A673 (cell line): ENCODE results near the gene RTN4RL1. TPM values are rescaled to one million over a fixed set of nuclear protein-coding genes. Genes with fewer than 3 reads are reported as not detected.

Experiments used
- BruUV-seq: library from RNA; stranded (reverse); fragments of 400-500 nt; replicated peaks from 2 replicates; lab custom pipeline; 2021; lab: Mats Ljungman, UMichigan
- CTCF ChIA-PET: fragments of 300-600 bp; sonication (Branson Sonifier 250); formaldehyde crosslinking; loops from one replicate; lab custom pipeline; 2022; ENCODE audit warnings: antibody characterized with exemption; lab: Charles Lee
- POLR2A ChIA-PET: fragments of 300-600 bp; sonication (Branson Sonifier 250); formaldehyde crosslinking; loops from one replicate; lab custom pipeline; 2022; ENCODE audit warnings: antibody characterized with exemption; ENCODE audit not compliant: low non-redundant PET; lab: Charles Lee
- DNase-seq: peaks from one replicate; pipeline ENCODE4 v3.0.0-alpha.2; 2015; ENCODE audit warnings: low spot score
- H3K27ac ChIP-seq: fragments of 200-600 bp; sonication (generic); 2 replicates; pipeline ENCODE4 v1.5.1; 2016; ENCODE audit warnings: mixed run types, low read depth, mild to moderate bottlenecking, mixed read lengths, antibody characterized with exemption, low read length; ENCODE audit not compliant: poor library complexity, severe bottlenecking
- H3K27me3 ChIP-seq: fragments of 200-600 bp; sonication (generic); replicated peaks from 2 replicates; pipeline ENCODE4 v1.6.1; 2017; ENCODE audit warnings: mixed run types, low read depth, mild to moderate bottlenecking, mixed read lengths, antibody characterized with exemption, low read length; ENCODE audit not compliant: insufficient read depth, poor library complexity
- H3K36me3 ChIP-seq: fragments of 200-600 bp; sonication (generic); 2 replicates; pipeline ENCODE4 v1.6.1; 2016; ENCODE audit warnings: mixed run types, mild to moderate bottlenecking, mixed read lengths, antibody characterized with exemption, low read length; ENCODE audit not compliant: insufficient read depth, poor library complexity, severe bottlenecking
- H3K4me1 ChIP-seq: fragments of 200-600 bp; sonication (generic); 2 replicates; pipeline ENCODE4 v1.6.1; 2017; ENCODE audit warnings: mixed run types, mild to moderate bottlenecking, mixed read lengths, antibody characterized with exemption, low read length; ENCODE audit not compliant: insufficient read depth, poor library complexity, severe bottlenecking
- H3K4me3 ChIP-seq: fragments of 200-600 bp; sonication (generic); 2 replicates; pipeline ENCODE4 v1.5.1; 2016; ENCODE audit warnings: low read depth, mixed run types, mild to moderate bottlenecking, mixed read lengths, low read length; ENCODE audit not compliant: poor library complexity, severe bottlenecking
- H3K9me3 ChIP-seq: fragments of 200-600 bp; sonication (generic); 2 replicates; pipeline ENCODE4 v1.6.1; 2016; ENCODE audit warnings: mixed run types, low read depth, mild to moderate bottlenecking, mixed read lengths, antibody characterized with exemption, low read length; ENCODE audit not compliant: poor library complexity, severe bottlenecking
- EZH2 ChIP-seq: fragments of 200-600 bp; sonication (generic); IDR thresholded peaks from 2 replicates; pipeline ENCODE4 v1.6.1; 2017; ENCODE audit warnings: borderline replicate concordance, low read depth, mild to moderate bottlenecking, mixed read lengths, antibody characterized with exemption, low read length; ENCODE audit not compliant: poor library complexity, severe bottlenecking
- intact Hi-C: fragments of 100-400 bp; cut with micrococcal nuclease; formaldehyde crosslinking; loops from one replicate; pipeline ENCODE4 v1.10.0; 2022; ENCODE audit not compliant: unreplicated experiment
- total RNA-seq: library from RNA; stranded (reverse); gene quantifications from 2 replicates; pipeline ENCODE4 v1.2.3, GENCODE V29; 2021
- TF ChIP-seq, protein P1 (sequence below): fragments of 300-800, 200-600 bp; sonication (generic); conservative IDR thresholded peaks from 2 replicates; pipeline ENCODE4 v1.5.1; 2017; ENCODE audit warnings: low read depth, mild to moderate bottlenecking, antibody characterized with exemption, low read length, moderate library complexity, mixed read lengths

Gene RTN4RL1
- total RNA-seq, 1 experiment from 2014 or later = 0.80 TPM

DNA sequence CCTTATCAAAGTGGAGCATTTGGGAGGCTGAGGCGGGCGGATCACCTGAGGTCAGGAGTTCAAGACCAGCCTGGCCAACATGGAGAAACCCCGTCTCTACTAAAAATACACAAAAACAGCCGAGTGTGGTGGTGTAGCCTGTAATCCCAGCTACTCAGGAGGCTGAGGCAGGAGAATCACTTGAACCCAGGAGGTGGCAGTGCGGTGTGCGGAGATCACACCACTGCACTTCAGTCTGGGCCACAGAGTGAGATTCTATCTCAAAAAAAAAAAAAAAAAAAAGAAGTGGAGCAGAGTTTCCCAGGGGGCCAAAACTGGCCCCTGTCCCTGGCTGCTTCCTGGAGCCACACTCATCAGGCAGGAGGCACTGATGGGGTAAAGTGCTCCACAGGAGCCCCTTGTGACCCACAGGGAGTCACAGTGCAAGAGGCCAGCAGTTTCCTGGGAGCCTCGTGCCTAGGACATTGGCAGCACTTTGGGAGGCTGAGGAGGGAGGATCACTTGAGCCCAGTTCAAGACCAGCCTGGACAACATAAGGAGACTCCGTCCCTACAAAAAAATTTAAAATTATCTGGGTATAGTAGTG, 44.4 kb downstream of the RTN4RL1 start:
- H3K27ac ChIP-seq = no peak overlapping the region
- H3K9me3 ChIP-seq = no peaks in the 10 kb centered on the region
- no TSS peak for BruUV-seq
- ChIA-PET CTCF (no interaction called here), POLR2A (no interaction called here)
- no peaks in the 10 kb centered on the region for H3K36me3 ChIP-seq
- H3K4me3 ChIP-seq = no peak overlapping the region
- intact Hi-C loops = no loop called here
- TF ChIP-seq EZH2 = no peak
- TF ChIP-seq, protein P1, sequence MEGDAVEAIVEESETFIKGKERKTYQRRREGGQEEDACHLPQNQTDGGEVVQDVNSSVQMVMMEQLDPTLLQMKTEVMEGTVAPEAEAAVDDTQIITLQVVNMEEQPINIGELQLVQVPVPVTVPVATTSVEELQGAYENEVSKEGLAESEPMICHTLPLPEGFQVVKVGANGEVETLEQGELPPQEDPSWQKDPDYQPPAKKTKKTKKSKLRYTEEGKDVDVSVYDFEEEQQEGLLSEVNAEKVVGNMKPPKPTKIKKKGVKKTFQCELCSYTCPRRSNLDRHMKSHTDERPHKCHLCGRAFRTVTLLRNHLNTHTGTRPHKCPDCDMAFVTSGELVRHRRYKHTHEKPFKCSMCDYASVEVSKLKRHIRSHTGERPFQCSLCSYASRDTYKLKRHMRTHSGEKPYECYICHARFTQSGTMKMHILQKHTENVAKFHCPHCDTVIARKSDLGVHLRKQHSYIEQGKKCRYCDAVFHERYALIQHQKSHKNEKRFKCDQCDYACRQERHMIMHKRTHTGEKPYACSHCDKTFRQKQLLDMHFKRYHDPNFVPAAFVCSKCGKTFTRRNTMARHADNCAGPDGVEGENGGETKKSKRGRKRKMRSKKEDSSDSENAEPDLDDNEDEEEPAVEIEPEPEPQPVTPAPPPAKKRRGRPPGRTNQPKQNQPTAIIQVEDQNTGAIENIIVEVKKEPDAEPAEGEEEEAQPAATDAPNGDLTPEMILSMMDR = no peak
- H3K27me3 ChIP-seq = no peaks in the 10 kb centered on the region
- DNase-seq = no peak
- H3K4me1 ChIP-seq = no peaks in the 10 kb centered on the region

DNA sequence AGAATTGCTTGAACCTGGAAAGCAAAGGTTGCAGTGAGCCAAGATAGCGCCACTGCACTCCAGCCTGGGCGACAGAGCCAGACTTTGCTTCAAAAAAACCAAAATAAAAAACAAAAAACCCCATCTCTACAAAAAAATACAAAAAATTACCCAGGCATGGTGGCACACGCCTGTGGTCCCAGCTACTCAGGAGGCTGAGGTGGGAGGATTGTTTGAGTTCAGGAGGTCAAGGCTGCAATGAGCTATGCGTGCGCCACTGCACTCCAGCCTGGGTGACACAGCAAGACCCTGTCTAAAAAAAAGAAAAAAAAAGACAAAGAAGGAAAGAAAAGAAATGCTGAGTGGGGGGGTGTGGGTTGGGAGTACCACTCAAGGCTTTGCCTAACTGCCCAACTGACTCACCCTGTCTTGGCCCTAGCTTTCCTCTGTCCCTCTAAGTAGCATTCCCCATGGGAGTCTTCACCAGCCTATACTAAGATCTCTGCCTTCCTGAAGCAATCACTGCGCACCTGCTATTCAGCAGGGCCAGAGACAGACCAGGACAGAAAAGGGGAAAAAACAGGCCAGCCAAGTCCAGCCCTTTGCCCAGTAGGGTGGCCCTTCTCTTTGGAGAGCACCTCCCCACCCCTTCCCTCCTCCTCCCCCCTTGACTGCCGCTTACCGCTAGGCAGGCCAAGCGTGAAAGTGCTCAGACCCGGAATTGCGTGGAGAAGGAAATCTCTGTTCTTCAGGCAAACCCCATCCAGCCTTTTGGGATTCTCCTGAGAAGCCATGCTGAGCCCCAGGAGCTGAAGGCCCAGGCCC, 45.8 kb downstream of the RTN4RL1 start:
- POLR2A ChIA-PET = no interaction called here
- no peaks in the 10 kb centered on the region for H3K36me3 ChIP-seq
- no peaks in the 10 kb centered on the region for H3K4me1 ChIP-seq
- DNase-seq = no peak
- intact Hi-C loops = no loop called here
- H3K27me3 ChIP-seq = no peaks in the 10 kb centered on the region
- H3K4me3 ChIP-seq = no peak overlapping the region
- H3K9me3 ChIP-seq = no peaks in the 10 kb centered on the region
- no TSS peak for BruUV-seq
- H3K27ac ChIP-seq = no peak overlapping the region
- no peak for TF ChIP-seq EZH2
- TF ChIP-seq, protein P1 = no peak
- CTCF ChIA-PET = no interaction called here

DNA sequence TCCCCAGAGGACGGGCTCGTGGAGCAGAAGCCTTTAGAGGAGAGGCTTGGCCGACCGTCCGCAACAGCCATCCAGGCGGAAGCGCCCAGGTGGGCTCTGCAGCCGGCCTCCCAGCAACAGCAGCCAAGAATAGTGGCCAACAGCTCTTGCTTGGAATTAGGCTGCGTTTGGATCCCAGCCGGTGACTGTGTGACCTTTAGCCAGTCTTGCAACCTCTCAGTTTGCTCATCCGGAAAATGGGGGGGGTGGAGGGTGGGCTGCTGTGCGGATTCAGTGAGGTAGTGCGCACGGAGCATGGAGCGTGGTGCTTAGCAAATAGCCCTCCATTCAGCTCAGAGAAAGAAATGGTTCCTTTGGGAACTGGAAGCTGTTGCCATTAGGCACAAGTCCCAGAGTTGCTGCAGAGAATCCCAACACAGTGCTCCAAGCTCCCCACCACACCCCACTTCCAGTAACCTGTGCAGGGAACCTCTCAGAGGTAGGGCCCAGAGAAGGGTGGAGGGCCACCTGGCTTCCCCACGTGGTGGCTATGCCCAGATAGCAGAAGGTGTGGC, 46.7 kb downstream of the RTN4RL1 start:
- H3K27me3 ChIP-seq = no peaks in the 10 kb centered on the region
- POLR2A ChIA-PET = no interaction called here

More for the DNA sequence above, 46.7 kb downstream of the RTN4RL1 start:
- Histone ChIP-seq H3K27ac (no peak overlapping the region), H3K4me1 (no peaks in the 10 kb centered on the region), H3K4me3 (no peak overlapping the region), H3K9me3 (no peaks in the 10 kb centered on the region), H3K36me3 (no peaks in the 10 kb centered on the region)
- BruUV-seq = no TSS peak
- no peak for DNase-seq
- no peak for TF ChIP-seq EZH2
- TF ChIP-seq, protein P1 = no peak
- CTCF ChIA-PET = no interaction called here
- intact Hi-C loops = no loop called here
